ENCODE results near the gene CPNE8.

The CPNE8 gene

GRCh38 chr12:38887770-38888169 is 17.6 kb downstream of the CPNE8 start:
- no peak for TF ChIP-seq CTCF (IDR thresholded peaks at IDR 0.05; ENCODE audit: insufficient read depth, low read depth, low read length, missing control alignments)
- no peak overlapping the region for H3K4me3 ChIP-seq (ENCODE audit: low read length)
- DNase-seq (ENCODE audit: low read depth): no peak

DNA sequence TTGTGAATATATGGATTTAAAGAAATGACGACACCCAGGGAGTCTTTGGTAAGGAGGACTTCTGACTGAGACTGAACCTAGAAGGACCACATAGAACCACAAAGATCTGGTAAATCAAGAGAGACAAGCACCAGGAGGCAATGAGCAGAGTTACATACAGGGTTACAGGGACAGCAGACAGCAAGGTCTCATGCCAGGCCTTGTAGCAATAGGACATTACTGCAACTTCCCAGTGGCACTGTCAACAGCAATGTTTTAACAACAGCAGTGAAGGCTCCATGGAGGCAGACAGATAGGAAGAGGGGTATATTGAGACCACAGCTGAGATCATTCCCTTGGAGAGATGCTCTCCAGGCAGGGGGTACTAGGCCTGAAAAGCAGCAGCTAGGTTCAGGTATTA is 18.5 kb downstream of the CPNE8 start:
- no peak overlapping the region for H3K4me3 ChIP-seq (ENCODE audit: low read length)
- no peak for DNase-seq (ENCODE audit: low read depth)
- no peak for TF ChIP-seq CTCF (IDR thresholded peaks at IDR 0.05; ENCODE audit: insufficient read depth, low read depth, low read length, missing control alignments)

- peak; percentile 91 for DNase-seq (ENCODE audit: low read depth)
- H3K4me3 ChIP-seq (ENCODE audit: low read length): no peak overlapping the region
- no peak for TF ChIP-seq CTCF (IDR thresholded peaks at IDR 0.05; ENCODE audit: insufficient read depth, low read depth, low read length, missing control alignments)
Observed at GRCh38 chr12:38886064-38886463, 19.3 kb downstream of the CPNE8 start.

DNA sequence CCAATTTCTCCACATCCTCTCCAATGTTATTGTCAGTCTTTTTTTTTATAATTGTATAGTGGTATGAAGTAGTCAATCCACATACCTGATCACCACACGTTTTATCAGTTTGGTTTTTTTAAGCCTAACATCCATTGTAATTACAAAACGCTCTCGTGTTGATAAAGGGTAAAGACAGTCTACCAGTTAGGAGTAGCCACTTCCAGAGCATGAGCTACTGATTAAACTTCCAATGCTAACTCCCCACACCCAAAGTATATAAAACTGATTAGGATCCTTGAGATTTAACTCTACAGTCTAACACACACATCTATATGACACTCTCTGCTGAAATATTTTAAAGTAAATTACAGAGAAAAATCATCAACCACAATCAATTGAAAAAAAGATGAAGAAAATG is 20.7 kb downstream of the CPNE8 start:
- H3K4me3 ChIP-seq (ENCODE audit: low read length): no peak overlapping the region
- no peak for DNase-seq (ENCODE audit: low read depth)
- TF ChIP-seq CTCF (IDR thresholded peaks at IDR 0.05; ENCODE audit: insufficient read depth, low read depth, low read length, missing control alignments): no peak

DNA sequence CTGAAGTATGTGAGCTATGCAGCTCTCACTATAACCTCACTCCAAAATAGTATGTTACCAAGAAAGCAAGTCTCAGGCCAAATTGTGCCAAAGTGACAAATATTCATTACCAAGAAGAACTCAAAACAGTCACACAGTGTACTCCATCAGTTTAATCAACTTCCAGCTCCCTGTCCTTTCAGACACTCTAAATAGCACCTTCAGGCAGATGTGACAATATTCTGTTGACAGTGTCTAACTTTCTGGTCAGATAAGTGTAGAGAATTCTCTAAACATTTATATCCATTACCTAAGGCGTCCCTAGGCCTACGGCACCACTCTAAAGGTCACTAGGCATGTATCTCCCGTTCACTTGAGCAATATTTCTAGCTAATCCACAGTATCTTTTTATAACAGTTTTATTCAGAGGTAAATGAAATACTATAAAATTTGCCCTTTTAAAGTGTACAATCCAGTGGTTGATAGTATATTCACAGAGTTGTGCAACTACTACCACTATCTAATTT is 21.7 kb downstream of the CPNE8 start:
- DNase-seq (ENCODE audit: low read depth): no peak
- no peak overlapping the region for H3K4me3 ChIP-seq (ENCODE audit: low read length)
- no peak for TF ChIP-seq CTCF (IDR thresholded peaks at IDR 0.05; ENCODE audit: insufficient read depth, low read depth, low read length, missing control alignments)

DNA sequence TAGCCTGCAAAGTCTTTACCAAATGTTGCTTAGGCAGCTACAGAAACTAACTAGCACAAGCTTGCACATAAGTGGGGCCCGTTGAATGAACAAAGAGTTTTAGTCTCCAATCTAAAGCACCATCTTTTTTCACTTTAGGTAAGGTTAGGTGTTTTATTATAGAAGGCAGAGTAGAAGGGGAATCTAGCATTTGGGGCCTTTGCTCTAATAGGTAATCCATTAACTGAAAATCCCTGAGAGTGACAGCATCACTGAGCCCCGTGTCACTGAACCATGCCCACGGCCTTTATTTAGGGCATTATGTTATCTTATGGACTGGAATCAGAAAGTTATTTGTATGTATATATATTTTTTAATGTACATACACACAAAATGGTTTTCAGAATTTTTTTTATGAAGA is 25.1 kb downstream of the CPNE8 start:
- no peak overlapping the region for H3K4me3 ChIP-seq (ENCODE audit: low read length)
- DNase-seq (ENCODE audit: low read depth): no peak
- no peak for TF ChIP-seq CTCF (IDR thresholded peaks at IDR 0.05; ENCODE audit: insufficient read depth, low read depth, low read length, missing control alignments)

- TF ChIP-seq CTCF (IDR thresholded peaks at IDR 0.05; ENCODE audit: insufficient read depth, low read depth, low read length, missing control alignments): no peak
- DNase-seq (ENCODE audit: low read depth): no peak
- H3K4me3 ChIP-seq (ENCODE audit: low read length): no peak overlapping the region
Observed at GRCh38 chr12:38878986-38879385, 26.4 kb downstream of the CPNE8 start.

Measured in epithelial cell of esophagus (primary cell).